H1 (cell line): ENCODE measurements around the gene CPTP. TPM values are rescaled to one million over a fixed set of nuclear protein-coding genes. Genes with fewer than 3 reads are reported as not detected.

Experiments
- KDM5A ChIP-seq: fragments of 200-600 bp; IDR thresholded peaks from 2 replicates; pipeline ENCODE4 v1.7.1; 2012; ENCODE audit warnings: mild to moderate bottlenecking, low read length, inconsistent platforms, mixed read lengths
- POLR2A ChIP-seq, 2 experiments: IDR thresholded peaks; 1 replicate in 1 of 2; 2 replicates in 1 of 2; pipeline ENCODE4 v1.6.1; 2011; ENCODE audit warnings: low read depth in 2 of 2, low read length in 2 of 2, mild to moderate bottlenecking in 2 of 2; ENCODE audit errors: control extremely low read depth in 1 of 2
- polyA plus RNA-seq, 7 experiments: library from polyadenylated mRNA; depleted of rRNA in 3 of 7; stranded (reverse) in 5 of 7; unstranded in 2 of 7; fragments of >200 nt in 5 of 7; fragments of 200-250 nt in 2 of 7; gene quantifications; 1 replicate in 5 of 7; 2 replicates in 1 of 7; 4 replicates in 1 of 7; pipeline versions ENCODE4 v1.2.1 to v1.2.3, GENCODE V29; 2011 to 2013; ENCODE audit warnings: missing spikeins in 2 of 7, mixed read lengths in 2 of 7
- total RNA-seq: library from RNA; stranded (reverse); fragmentation: NEBNext Ultra II Directional; extraction: Animal tissue kit (Norgen Biotek cat#: 25700); gene quantifications from 2 replicates; pipeline ENCODE4 v1.2.1, GENCODE V29; 2021
- TF ChIP-seq, protein P1 (sequence below), 3 experiments: IDR thresholded peaks; 1 replicate in 2 of 3; 2 replicates in 1 of 3; pipeline versions ENCODE4 v1.5.1 to v1.6.1; 2011; ENCODE audit warnings: low read length in 3 of 3, mild to moderate bottlenecking in 3 of 3, inconsistent platforms in 2 of 3, low read depth in 1 of 3, moderate library complexity in 1 of 3; ENCODE audit not compliant: insufficient read depth in 1 of 3; ENCODE audit errors: control extremely low read depth in 1 of 3

CPTP gene
- total and polyA plus RNA-seq, 2 of the 8 experiments (the other 6 are each of a cell fraction or from before 2014, with no cell fraction given): 8.1 to 10.6 TPM

DNA sequence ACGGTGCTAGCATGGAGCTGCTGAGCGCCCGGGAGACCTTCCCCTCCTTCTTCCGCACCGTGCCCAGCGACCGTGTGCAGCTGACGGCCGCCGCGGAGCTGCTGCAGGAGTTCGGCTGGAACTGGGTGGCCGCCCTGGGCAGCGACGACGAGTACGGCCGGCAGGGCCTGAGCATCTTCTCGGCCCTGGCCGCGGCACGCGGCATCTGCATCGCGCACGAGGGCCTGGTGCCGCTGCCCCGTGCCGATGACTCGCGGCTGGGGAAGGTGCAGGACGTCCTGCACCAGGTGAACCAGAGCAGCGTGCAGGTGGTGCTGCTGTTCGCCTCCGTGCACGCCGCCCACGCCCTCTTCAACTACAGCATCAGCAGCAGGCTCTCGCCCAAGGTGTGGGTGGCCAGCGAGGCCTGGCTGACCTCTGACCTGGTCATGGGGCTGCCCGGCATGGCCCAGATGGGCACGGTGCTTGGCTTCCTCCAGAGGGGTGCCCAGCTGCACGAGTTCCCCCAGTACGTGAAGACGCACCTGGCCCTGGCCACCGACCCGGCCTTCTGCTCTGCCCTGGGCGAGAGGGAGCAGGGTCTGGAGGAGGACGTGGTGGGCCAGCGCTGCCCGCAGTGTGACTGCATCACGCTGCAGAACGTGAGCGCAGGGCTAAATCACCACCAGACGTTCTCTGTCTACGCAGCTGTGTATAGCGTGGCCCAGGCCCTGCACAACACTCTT is 7.6 kb downstream of the CPTP start (continued):
- TF ChIP-seq, protein P1, sequence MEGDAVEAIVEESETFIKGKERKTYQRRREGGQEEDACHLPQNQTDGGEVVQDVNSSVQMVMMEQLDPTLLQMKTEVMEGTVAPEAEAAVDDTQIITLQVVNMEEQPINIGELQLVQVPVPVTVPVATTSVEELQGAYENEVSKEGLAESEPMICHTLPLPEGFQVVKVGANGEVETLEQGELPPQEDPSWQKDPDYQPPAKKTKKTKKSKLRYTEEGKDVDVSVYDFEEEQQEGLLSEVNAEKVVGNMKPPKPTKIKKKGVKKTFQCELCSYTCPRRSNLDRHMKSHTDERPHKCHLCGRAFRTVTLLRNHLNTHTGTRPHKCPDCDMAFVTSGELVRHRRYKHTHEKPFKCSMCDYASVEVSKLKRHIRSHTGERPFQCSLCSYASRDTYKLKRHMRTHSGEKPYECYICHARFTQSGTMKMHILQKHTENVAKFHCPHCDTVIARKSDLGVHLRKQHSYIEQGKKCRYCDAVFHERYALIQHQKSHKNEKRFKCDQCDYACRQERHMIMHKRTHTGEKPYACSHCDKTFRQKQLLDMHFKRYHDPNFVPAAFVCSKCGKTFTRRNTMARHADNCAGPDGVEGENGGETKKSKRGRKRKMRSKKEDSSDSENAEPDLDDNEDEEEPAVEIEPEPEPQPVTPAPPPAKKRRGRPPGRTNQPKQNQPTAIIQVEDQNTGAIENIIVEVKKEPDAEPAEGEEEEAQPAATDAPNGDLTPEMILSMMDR (IDR thresholded peaks at IDR 0.05; ENCODE audit: control extremely low read depth in 1 of 3, insufficient read depth in 1 of 3, low read depth in 1 of 3, low read length in 3 of 3): no peak
- TF ChIP-seq KDM5A (no peak), POLR2A (IDR thresholded peaks at IDR 0.05; ENCODE audit: control extremely low read depth in 1 of 2, low read depth in 2 of 2, low read length in 2 of 2) (no peak)
